HEK293 (cell line): Measurements from ENCODE around the gene GRK7.

Experiments used
- CTCF ChIA-PET: fragments of 350-600 bp; formaldehyde crosslinking; extraction: SDS; loops from one replicate; lab custom pipeline; 2021; ENCODE audit warnings: antibody characterized with exemption; lab: Yijun Ruan, JAX
- POLR2A ChIA-PET: fragments of 300-600 bp; formaldehyde crosslinking; extraction: SDS; loops from one replicate; lab custom pipeline; 2020; ENCODE audit warnings: antibody characterized with exemption, inconsistent platforms; lab: Yijun Ruan, JAX
- H3K27ac ChIP-seq: fragments of 200-500 bp; sonication (Bioruptor generic); 2 replicates; pipeline ENCODE4 v1.5.1; 2014; ENCODE audit warnings: low read depth, low read length, control low read depth, inconsistent platforms; ENCODE audit errors: extremely low read depth
- H3K36me3 ChIP-seq, 2 experiments: fragments of 200-500 bp in 1 of 2; sonication (Bioruptor generic) in 1 of 2; 1 replicate in 1 of 2; 2 replicates in 1 of 2; pipeline ENCODE4 v1.5.1; 2014 to 2017; ENCODE audit warnings: inconsistent platforms in 2 of 2, low read length in 2 of 2; ENCODE audit not compliant: control insufficient read depth in 2 of 2, insufficient read depth in 1 of 2
- H3K4me1 ChIP-seq: fragments of 200-500 bp; sonication (Bioruptor generic); 2 replicates; pipeline ENCODE4 v1.5.1; 2014; ENCODE audit warnings: mild to moderate bottlenecking, low read length, inconsistent platforms; ENCODE audit not compliant: control insufficient read depth, insufficient read depth
- H3K4me3 ChIP-seq: 2 replicates; pipeline ENCODE4 v1.5.1; 2011; ENCODE audit warnings: low read depth, mild to moderate bottlenecking, control low read depth, low read length, moderate library complexity
- H3K9me3 ChIP-seq: fragments of 200-500 bp; sonication (Bioruptor generic); 2 replicates; pipeline ENCODE4 v1.5.1; 2014; ENCODE audit warnings: low read depth, low read length, inconsistent platforms; ENCODE audit not compliant: control insufficient read depth, insufficient read depth
- BCL11A ChIP-seq: fragments of 450-650 bp; formaldehyde crosslinking; IDR thresholded peaks from 2 replicates; pipeline ENCODE4 v1.5.1; 2016; ENCODE audit warnings: low read depth, missing biosample characterization, missing genetic modification characterization
- ELK4 ChIP-seq: IDR thresholded peaks from 2 replicates; pipeline ENCODE4 v1.6.1; 2011; ENCODE audit warnings: mild to moderate bottlenecking, low read depth, low read length, borderline replicate concordance
- GLI2 ChIP-seq: fragments of 450-650 bp; formaldehyde crosslinking; IDR thresholded peaks from 2 replicates; pipeline ENCODE4; 2017; ENCODE audit warnings: missing biosample characterization, missing genetic modification characterization, low read depth, borderline replicate concordance
- GLI4 ChIP-seq: fragments of 450-650 bp; formaldehyde crosslinking; IDR thresholded peaks from 2 replicates; pipeline ENCODE4 v1.5.1; 2016; ENCODE audit warnings: missing biosample characterization, missing genetic modification characterization
- KLF7 ChIP-seq: fragments of 450-650 bp; formaldehyde crosslinking; IDR thresholded peaks from 2 replicates; pipeline ENCODE4 v1.5.1; 2016; ENCODE audit warnings: missing biosample characterization, missing genetic modification characterization, borderline replicate concordance
- RBAK ChIP-seq: fragments of 450-650 bp; formaldehyde crosslinking; IDR thresholded peaks from 2 replicates; pipeline ENCODE4 v1.5.1; 2016; ENCODE audit warnings: missing biosample characterization, missing genetic modification characterization
- ZBTB26 ChIP-seq: fragments of 450-650 bp; formaldehyde crosslinking; optimal IDR thresholded peaks from 2 replicates; pipeline ENCODE3; 2016; ENCODE audit warnings: missing biosample characterization, mild to moderate bottlenecking, missing genetic modification characterization
- ZBTB48 ChIP-seq: fragments of 450-650 bp; formaldehyde crosslinking; IDR thresholded peaks from 2 replicates; pipeline ENCODE4 v1.5.1; 2016; ENCODE audit warnings: missing biosample characterization, missing genetic modification characterization
- ZBTB6 ChIP-seq: fragments of 450-650 bp; formaldehyde crosslinking; IDR thresholded peaks from 2 replicates; pipeline ENCODE4 v1.5.1; 2017; ENCODE audit warnings: missing biosample characterization, missing genetic modification characterization
- ZFP41 ChIP-seq: fragments of 450-650 bp; formaldehyde crosslinking; IDR thresholded peaks from 2 replicates; pipeline ENCODE4 v1.5.1; 2016; ENCODE audit warnings: missing biosample characterization, missing genetic modification characterization, borderline replicate concordance
- ZNF157 ChIP-seq: fragments of 450-650 bp; formaldehyde crosslinking; IDR thresholded peaks from 2 replicates; pipeline ENCODE4 v1.5.1; 2016; ENCODE audit warnings: missing biosample characterization, missing genetic modification characterization
- ZNF174 ChIP-seq: fragments of 450-650 bp; formaldehyde crosslinking; IDR thresholded peaks from 2 replicates; pipeline ENCODE4 v1.5.0; 2017; ENCODE audit warnings: missing biosample characterization, mild to moderate bottlenecking, missing genetic modification characterization
- ZNF248 ChIP-seq: fragments of 450-650 bp; formaldehyde crosslinking; IDR thresholded peaks from 2 replicates; pipeline ENCODE4 v1.5.1; 2017; ENCODE audit warnings: missing biosample characterization, missing genetic modification characterization
- ZNF280C ChIP-seq: fragments of 450-650 bp; formaldehyde crosslinking; IDR thresholded peaks from 2 replicates; pipeline ENCODE4 v1.5.1; 2016; ENCODE audit warnings: missing biosample characterization, missing genetic modification characterization
- ZNF324 ChIP-seq: fragments of 450-650 bp; formaldehyde crosslinking; IDR thresholded peaks from 2 replicates; pipeline ENCODE4 v1.5.1; 2016; ENCODE audit warnings: missing biosample characterization, missing genetic modification characterization
- ZNF350 ChIP-seq: fragments of 450-650 bp; formaldehyde crosslinking; IDR thresholded peaks from 2 replicates; pipeline ENCODE4 v1.5.0; 2017; ENCODE audit warnings: missing biosample characterization, mild to moderate bottlenecking, missing genetic modification characterization
- ZNF37A ChIP-seq: fragments of 450-650 bp; IDR thresholded peaks from 2 replicates; pipeline ENCODE4 v1.5.1; 2018; ENCODE audit warnings: missing biosample characterization, missing genetic modification characterization
- ZNF404 ChIP-seq: fragments of 450-650 bp; formaldehyde crosslinking; IDR thresholded peaks from 2 replicates; pipeline ENCODE4 v1.5.1; 2017; ENCODE audit warnings: missing biosample characterization, missing genetic modification characterization
- ZNF48 ChIP-seq: fragments of 450-650 bp; formaldehyde crosslinking; IDR thresholded peaks from 2 replicates; pipeline ENCODE4 v1.5.1; 2016; ENCODE audit warnings: missing biosample characterization, missing genetic modification characterization
- ZNF488 ChIP-seq: fragments of 450-650 bp; formaldehyde crosslinking; IDR thresholded peaks from 2 replicates; pipeline ENCODE4 v1.5.1; 2016; ENCODE audit warnings: missing biosample characterization, missing genetic modification characterization
- ZNF548 ChIP-seq: fragments of 450-650 bp; formaldehyde crosslinking; IDR thresholded peaks from 2 replicates; pipeline ENCODE4 v1.5.1; 2016; ENCODE audit warnings: missing biosample characterization, missing genetic modification characterization
- ZNF623 ChIP-seq: fragments of 450-650 bp; formaldehyde crosslinking; IDR thresholded peaks from 2 replicates; pipeline ENCODE4 v1.5.1; 2016; ENCODE audit warnings: missing biosample characterization, missing genetic modification characterization
- ZNF776 ChIP-seq: fragments of 450-650 bp; formaldehyde crosslinking; IDR thresholded peaks from 2 replicates; pipeline ENCODE4 v1.5.0; 2017; ENCODE audit warnings: missing biosample characterization, missing genetic modification characterization, borderline replicate concordance
- ZNF785 ChIP-seq: fragments of 450-650 bp; formaldehyde crosslinking; IDR thresholded peaks from 2 replicates; pipeline ENCODE4 v1.5.1; 2016; ENCODE audit warnings: missing biosample characterization, missing genetic modification characterization
- ZNF837 ChIP-seq: fragments of 450-650 bp; formaldehyde crosslinking; IDR thresholded peaks from 2 replicates; pipeline ENCODE4 v1.5.1; 2016; ENCODE audit warnings: missing biosample characterization, missing genetic modification characterization
- ZSCAN4 ChIP-seq: fragments of 450-650 bp; formaldehyde crosslinking; IDR thresholded peaks from 2 replicates; pipeline ENCODE4 v1.5.1; 2017; ENCODE audit warnings: missing biosample characterization, missing genetic modification characterization

The GRK7 gene

GRCh38 chr3:141764986-141765385, 1.8 kb downstream of the GRK7 start (continued):
- TF ChIP-seq ZNF488 (tag by site-specific recombination) (no peak), ZNF350 (tag by site-specific recombination) (no peak), GLI2 (tag by site-specific recombination) (no peak), ZNF776 (tag by site-specific recombination) (no peak), ZNF548 (tag by site-specific recombination) (no peak), ZNF785 (no peak), RBAK (tag by site-specific recombination) (no peak), ZNF157 (tag by site-specific recombination) (no peak), ZNF48 (tag by site-specific recombination) (no peak), ZBTB26 (tag by site-specific recombination) (no peak), BCL11A (tag by site-specific recombination) (no peak)

- Histone ChIP-seq H3K4me1 (no peaks in the 10 kb centered on the region), H3K36me3 (no peaks in the 10 kb centered on the region), H3K27ac (no peak overlapping the region), H3K4me3 (no peak overlapping the region), H3K9me3 (no peaks in the 10 kb centered on the region)
- CTCF ChIA-PET, result interaction anchor here (1.0 kb wide), 1 partner anchor 108 kb away, joined by 4 read pairs; no protein-coding TSS in a partner anchor
- TF ChIP-seq ZNF37A (tag by site-specific recombination) (no peak), ZNF174 (no peak), ZNF280C (tag by site-specific recombination) (no peak)
- POLR2A ChIA-PET, result no interaction called here
Observed at GRCh38 chr3:141767066-141767465, 3.9 kb downstream of the GRK7 start.

- no peaks in the 10 kb centered on the region for H3K4me1 ChIP-seq
- no peak overlapping the region for H3K4me3 ChIP-seq
- ChIA-PET POLR2A (no interaction called here), CTCF (interaction anchor here (1.0 kb wide), 1 partner anchor 147 kb away, joined by 3 read pairs; no protein-coding TSS in a partner anchor)
- H3K27ac ChIP-seq, result no peak overlapping the region
- H3K9me3 ChIP-seq, result no peaks in the 10 kb centered on the region
- no peaks in the 10 kb centered on the region for H3K36me3 ChIP-seq
- TF ChIP-seq ZNF404 (tag by site-specific recombination) (no peak), ZNF324 (tag by site-specific recombination) (no peak), ZNF37A (tag by site-specific recombination) (no peak), ZNF837 (tag by site-specific recombination) (no peak), KLF7 (no peak), ZBTB6 (tag by site-specific recombination) (no peak), ELK4 (no peak), ZNF248 (tag by site-specific recombination) (no peak), ZFP41 (no peak), GLI4 (tag by site-specific recombination) (no peak), ZSCAN4 (tag by site-specific recombination) (no peak), ZBTB48 (tag by site-specific recombination) (no peak), ZNF623 (no peak)
Observed at GRCh38 chr3:141769221-141769894, 6.2 kb downstream of the GRK7 start.
